SHP77 treated with DMSO at 0.1 percent for 48 hours (cell line): Measurements from ENCODE around the gene DNA2.
A peak's percentile ranks its signal among the peaks of the same experiment; 100 is the strongest.
"Not testable (repeated sequence)": the region's sequence is repeated elsewhere in the genome, so short reads cannot be mapped to it uniquely, and the experiment has no call there.

Experiments
- DNase-seq: peaks from one replicate; lab custom pipeline; 2025; lab: John Stamatoyannopoulos, UW

Gene DNA2

GRCh38 chr10:68471586-68472408, at the start of gene DNA2:
DNA2 (minus strand) TSS chr10:68471973; CDS start chr10:68471864, 109 bp downstream.
- peak; percentile 39 for DNase-seq

GRCh38 chr10:68518609-68519008, 46.8 kb upstream of the DNA2 start:
- DNase-seq: not testable (repeated sequence)

- DNase-seq: no peak
Observed at GRCh38 chr10:68517188-68517587, 45.4 kb upstream of the DNA2 start.

GRCh38 chr10:68516766-68517165, 45.0 kb upstream of the DNA2 start:
- no peak for DNase-seq

GRCh38 chr10:68516216-68516615, 44.4 kb upstream of the DNA2 start:
- not testable (repeated sequence) for DNase-seq

GRCh38 chr10:68508090-68508489, 36.3 kb upstream of the DNA2 start:
- no peak for DNase-seq

- DNase-seq: no peak
Observed at GRCh38 chr10:68506411-68506810, 34.6 kb upstream of the DNA2 start.

GRCh38 chr10:68502846-68503245, 31.1 kb upstream of the DNA2 start:
- DNase-seq: no peak

GRCh38 chr10:68501691-68502090, 29.9 kb upstream of the DNA2 start:
- no peak for DNase-seq

GRCh38 chr10:68499544-68499943, 27.8 kb upstream of the DNA2 start:
- DNase-seq: no peak

- no peak for DNase-seq
Observed at GRCh38 chr10:68496072-68496471, 24.3 kb upstream of the DNA2 start.

GRCh38 chr10:68492118-68492517, 20.3 kb upstream of the DNA2 start:
- DNase-seq: no peak

- DNase-seq: no peak
Observed at GRCh38 chr10:68489919-68490318, 18.1 kb upstream of the DNA2 start.

GRCh38 chr10:68474021-68474420, 2.2 kb upstream of the DNA2 start:
- no peak for DNase-seq

GRCh38 chr10:68471063-68471585, 649 bp downstream of the DNA2 start:
- DNase-seq: no peak

- DNase-seq: no peak
Observed at GRCh38 chr10:68470300-68470699, 1.5 kb downstream of the DNA2 start.

- DNase-seq: no peak
Observed at GRCh38 chr10:68469838-68470237, 1.9 kb downstream of the DNA2 start.

GRCh38 chr10:68464729-68465128, 7.0 kb downstream of the DNA2 start:
- DNase-seq: not testable (repeated sequence)

GRCh38 chr10:68463365-68464093, 8.2 kb downstream of the DNA2 start:
- no peak for DNase-seq

GRCh38 chr10:68462536-68462935, 9.2 kb downstream of the DNA2 start:
- DNase-seq: no peak

- no peak for DNase-seq
Observed at GRCh38 chr10:68461032-68461431, 10.7 kb downstream of the DNA2 start.

GRCh38 chr10:68449698-68450097, 22.1 kb downstream of the DNA2 start:
- DNase-seq: not testable (repeated sequence)

- DNase-seq: no peak
Observed at GRCh38 chr10:68446179-68446578, 25.6 kb downstream of the DNA2 start.
